GM21526 (cell line): Measurements from ENCODE around the gene CDC25A.
"Not testable (repeated sequence)": the region's sequence is repeated elsewhere in the genome, so short reads cannot be mapped to it uniquely, and the experiment has no call there.

Experiments used
- ATAC-seq: cut with Tn5 transposase; IDR thresholded peaks from one replicate; pipeline ENCODE4 v1.9.1; 2021; ENCODE audit warnings: moderate library complexity; ENCODE audit not compliant: unreplicated experiment, low FRiP score

The CDC25A gene

GRCh38 chr3:48188266-48189201, at the start of gene CDC25A:
Gene CDC25A, minus strand, starts transcription at chr3:48188417. Its CDS starts 470 bp downstream, at chr3:48187947.
- peak; percentile 89 for ATAC-seq

- ATAC-seq, result no peak
Observed at GRCh38 chr3:48236531-48236930, 48.3 kb upstream of the CDC25A start.

DNA sequence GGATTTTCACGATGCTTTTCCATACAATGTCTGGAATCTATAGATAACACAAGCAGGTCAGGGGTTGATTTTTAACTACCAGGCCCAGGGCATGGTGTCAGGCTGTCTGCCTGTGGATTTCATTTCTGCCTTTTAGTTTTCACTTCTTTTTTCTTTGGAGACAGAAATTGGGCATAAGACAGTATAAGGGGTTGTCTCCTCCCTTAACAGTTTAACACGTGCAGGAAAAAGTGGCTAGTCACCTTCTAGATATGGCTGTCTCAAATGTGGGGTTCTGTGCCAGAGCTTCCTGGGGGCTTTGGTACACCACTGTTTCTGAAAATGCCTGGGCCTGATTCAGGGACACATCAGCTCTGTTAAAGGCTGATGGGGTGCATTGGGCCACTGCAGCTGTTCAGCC, 45.3 kb upstream of the CDC25A start:
- ATAC-seq, result no peak

DNA sequence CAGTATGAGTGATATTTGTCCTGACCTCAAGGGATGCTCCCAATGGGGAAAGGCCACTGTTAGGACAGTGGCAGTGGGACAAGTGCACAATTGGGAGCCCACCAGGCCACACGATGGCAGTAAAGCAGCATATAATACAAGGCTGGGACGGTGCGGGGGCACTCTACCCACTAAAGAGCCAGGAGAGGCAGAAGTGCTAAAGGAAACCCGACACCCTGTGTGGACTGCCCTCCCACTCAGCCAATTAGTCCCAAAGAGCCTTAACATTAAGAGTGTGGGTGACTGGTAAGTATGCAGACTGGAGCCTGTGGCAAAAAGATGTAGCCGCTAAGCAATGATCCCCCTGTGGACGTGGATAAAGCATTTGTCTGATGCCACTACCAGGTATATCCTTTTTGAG, 44.5 kb upstream of the CDC25A start:
- no peak for ATAC-seq

DNA sequence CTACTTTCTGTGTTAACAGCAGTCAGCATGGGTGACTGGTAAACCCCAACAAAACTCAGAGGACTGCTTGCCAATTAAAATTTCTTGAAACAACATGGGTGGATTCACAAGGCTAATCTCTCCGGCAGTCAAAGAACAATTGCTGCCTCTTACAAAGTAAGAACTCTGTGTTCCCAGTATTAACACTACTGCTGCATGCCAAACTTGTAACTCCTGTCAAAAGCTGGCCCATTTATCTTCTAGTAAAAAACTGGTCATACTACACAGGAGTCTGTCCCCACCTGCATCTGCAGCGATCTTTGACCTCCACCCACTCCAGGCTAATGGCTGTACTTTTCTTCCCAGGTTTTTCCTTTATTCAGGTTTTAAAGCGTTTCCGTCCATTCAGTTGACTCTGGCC, 44.0 kb upstream of the CDC25A start:
- ATAC-seq, result no peak

DNA sequence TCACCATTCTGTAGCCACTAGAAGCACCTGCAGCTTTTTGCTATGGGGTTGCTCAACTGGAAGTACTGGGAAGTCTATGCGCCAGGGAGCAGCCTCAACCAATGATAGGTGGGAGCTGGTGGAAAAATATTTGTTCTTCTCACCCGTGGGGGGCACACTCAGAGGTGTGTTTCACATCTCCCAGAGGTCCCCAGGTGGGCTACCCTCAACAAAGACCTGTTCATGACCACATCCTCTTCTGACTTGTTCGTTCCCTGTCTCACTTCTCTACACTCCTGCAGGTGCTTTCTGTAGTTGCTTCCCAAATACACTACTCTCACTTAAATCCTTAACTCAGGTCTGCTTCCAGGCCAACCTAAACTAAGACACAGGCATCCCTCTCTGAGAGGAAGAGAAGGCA, 38.7 kb upstream of the CDC25A start:
- ATAC-seq, result no peak

DNA sequence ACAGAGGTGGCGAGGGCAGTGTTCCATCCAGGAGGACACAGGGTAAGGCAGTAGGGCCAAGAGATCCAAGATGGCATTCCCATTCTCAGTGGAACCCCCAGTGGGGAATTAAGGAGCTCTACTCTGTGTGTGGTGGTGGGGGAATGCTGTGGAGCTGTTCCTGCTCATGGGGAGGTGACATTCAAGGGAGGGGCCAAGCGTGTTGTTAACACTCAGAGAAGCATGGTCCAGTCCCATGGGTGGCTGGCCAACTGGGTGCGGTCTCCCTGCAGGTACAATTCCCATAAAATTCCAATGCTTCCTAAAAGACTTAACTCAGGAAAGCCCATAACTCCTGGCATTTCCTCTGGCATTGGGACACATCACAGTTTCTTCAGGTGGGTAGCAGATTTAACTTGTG, 37.4 kb upstream of the CDC25A start:
- no peak for ATAC-seq

- peak; percentile 59 for ATAC-seq
Observed at GRCh38 chr3:48222616-48223513, 34.6 kb upstream of the CDC25A start, which contains the start of gene CAMP. Gene CAMP, plus strand, starts transcription at chr3:48223495. Its CDS starts 17 bp downstream, at chr3:48223512.

DNA sequence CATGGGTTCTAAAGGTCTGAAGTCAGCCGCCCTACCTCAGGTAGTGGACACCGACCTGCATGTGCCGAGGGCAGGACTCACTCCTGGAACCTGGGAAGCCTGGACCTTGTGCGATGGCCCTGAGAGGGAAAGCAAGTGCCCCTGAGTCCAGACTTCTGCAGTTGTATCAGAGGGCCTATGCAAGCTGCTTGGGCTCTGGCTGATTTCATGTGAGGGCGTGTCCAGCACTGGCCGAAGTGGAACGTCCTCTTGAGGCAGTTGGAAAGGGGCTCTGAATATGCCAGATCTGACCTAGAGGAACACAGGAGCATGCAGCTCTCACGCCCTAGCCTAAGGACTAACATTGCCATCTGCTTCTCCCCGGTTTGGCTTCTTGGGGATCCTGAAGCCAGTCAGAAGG, 32.5 kb upstream of the CDC25A start:
- no peak for ATAC-seq

DNA sequence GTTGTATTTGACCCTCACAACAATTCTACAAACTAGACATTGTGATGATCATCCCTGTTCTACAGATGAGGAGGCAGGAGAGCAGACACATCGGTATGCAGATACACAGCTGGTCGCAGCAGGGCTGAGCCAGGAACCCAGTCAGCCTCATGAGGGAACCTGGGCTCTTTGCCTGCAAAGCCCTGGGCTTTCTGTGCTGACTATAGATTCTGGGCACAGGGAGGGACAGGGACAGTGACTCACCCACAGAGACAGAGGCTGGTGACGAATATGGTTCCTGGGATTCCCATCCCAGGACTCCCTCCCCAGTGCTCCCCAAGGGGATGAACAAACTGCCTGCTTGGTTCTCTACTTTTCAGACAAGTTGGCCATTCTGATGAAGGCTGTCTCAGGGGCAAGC, 31.3 kb upstream of the CDC25A start:
- no peak for ATAC-seq

DNA sequence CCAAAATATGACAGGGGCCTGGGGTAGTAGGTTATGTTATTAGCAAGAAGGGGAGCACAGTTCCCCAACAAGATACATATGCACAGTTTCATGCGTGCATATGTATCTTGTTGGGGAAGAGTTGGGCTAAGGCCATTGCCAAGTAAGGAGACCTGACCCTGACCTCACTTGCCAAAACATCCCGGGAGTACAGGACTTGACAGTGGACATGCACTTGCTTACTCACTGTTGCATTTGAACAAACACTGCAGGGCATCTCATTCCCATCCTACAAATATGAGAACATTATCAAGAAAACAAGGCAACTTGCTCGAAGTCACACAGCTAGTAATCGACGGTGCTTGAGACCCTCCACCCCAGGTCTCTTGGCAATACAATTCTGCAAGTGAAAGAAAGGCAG, 30.3 kb upstream of the CDC25A start:
- ATAC-seq, result no peak

DNA sequence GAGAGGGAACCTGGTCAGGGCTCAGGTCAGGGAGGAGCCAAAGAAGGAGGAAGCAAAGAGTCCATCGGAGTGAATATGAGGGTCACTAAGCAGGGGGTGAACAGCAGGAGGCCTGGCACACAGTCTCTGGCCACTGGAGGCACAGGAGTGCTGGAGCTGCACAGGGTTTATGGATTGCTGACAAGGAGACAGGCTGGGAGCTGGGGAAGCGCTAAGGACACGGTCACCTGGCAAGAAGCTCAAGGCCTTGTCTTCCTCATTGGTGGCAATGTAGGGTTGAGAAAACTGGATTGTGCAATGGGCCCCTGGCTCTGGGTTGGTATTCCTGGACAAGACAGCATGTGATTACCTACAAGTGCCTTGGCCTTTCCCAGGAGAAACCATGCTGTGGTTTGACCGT, 29.2 kb upstream of the CDC25A start:
- ATAC-seq, result no peak

DNA sequence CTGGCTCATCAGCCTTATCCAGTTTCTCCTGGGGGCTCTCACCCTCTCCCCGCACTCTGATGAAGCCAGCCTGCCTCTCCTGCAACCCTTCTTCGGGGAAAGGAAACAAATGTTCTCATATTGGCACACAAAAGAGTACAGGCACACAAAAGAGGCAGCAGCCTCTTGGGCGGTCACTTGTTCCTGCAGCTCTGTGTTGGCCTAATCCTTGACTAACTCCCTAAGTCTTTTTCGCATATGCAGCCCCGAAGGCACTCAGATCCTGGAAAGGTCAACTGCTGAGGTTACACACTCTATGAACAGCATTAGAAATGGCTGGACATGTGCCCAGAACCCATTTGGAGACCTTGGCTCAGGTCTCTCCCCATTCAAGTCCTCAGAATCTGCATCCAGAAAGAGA, 27.7 kb upstream of the CDC25A start:
- no peak for ATAC-seq

DNA sequence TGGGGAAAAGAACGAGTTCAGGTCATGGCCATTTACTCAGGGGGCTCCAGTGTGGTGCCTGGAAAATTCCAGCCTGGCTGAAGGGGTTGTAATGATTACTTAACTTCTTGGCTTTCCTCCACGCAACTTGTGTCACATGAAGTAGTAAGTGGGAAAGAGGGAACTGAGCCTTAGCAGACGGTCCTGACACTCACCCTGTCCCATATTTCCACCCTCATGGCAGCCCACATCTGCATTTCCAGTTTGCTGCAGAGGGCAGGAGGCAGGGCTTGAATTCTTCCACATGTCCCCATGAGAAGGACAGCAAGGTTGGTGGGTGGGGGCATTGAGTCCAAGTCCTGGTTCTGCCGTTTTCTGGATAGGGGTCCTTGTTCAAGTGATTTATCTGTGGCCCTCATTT, 27.2 kb upstream of the CDC25A start:
- no peak for ATAC-seq

GRCh38 chr3:48215019-48215418, 26.8 kb upstream of the CDC25A start:
- no peak for ATAC-seq

GRCh38 chr3:48214225-48214624, 26.0 kb upstream of the CDC25A start:
- ATAC-seq, result no peak

GRCh38 chr3:48211776-48212175, 23.6 kb upstream of the CDC25A start:
- ATAC-seq, result not testable (repeated sequence)

DNA sequence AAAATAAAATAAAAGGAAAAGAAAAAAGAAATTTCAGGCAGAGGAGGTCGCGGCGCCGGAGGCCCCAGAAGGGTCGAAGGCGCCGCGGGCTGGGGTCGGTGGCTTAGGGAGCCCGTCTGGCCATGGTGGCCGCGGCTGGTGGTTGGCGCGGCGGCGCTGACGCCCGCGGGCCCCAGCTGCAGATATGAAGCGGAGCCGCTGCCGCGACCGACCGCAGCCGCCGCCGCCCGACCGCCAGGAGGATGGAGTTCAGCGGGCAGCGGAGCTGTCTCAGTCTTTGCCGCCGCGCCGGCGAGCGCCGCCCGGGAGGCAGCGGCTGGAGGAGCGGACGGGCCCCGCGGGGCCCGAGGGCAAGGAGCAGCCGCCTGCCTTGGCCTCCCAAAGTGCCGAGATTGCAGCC, 22.3 kb upstream of the CDC25A start:
- ATAC-seq, result not testable (repeated sequence)

- ATAC-seq, result no peak
Observed at GRCh38 chr3:48209445-48209844, 21.2 kb upstream of the CDC25A start.

- no peak for ATAC-seq
Observed at GRCh38 chr3:48208076-48208475, 19.9 kb upstream of the CDC25A start.

DNA sequence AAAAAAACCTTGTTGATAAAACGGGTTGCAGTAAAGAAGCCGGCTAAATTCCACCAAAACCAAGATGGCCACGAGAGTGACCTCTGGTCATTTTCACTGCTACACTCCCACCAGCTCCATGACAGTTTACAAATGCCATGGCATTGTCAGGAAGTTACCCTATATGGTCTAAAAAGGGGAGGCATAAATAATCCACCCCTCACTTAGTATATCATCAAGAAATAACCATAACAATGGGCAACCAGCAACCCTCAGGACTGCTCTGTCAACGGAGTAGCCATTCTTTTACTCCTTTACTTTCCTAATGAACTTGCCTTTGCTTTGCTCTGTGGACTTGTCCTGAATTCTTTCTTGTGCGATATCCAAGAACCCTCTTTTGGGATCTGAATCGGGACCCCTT, 14.4 kb upstream of the CDC25A start:
- no peak for ATAC-seq
